Astrocyte (in vitro differentiated cells and primary cell): ENCODE data around the gene PDZD2.

ENCODE experiments used
- CTCF ChIP-seq: IDR thresholded peaks from 2 replicates; pipeline ENCODE4 v1.5.1; 2011; ENCODE audit warnings: low read depth, mild to moderate bottlenecking, inconsistent platforms, low read length, moderate library complexity; ENCODE audit not compliant: insufficient read depth
- EZH2 ChIP-seq: IDR thresholded peaks from 2 replicates; pipeline ENCODE4 v1.6.1; 2012; ENCODE audit warnings: mild to moderate bottlenecking, low read length, inconsistent platforms; ENCODE audit not compliant: insufficient read depth

DNA sequence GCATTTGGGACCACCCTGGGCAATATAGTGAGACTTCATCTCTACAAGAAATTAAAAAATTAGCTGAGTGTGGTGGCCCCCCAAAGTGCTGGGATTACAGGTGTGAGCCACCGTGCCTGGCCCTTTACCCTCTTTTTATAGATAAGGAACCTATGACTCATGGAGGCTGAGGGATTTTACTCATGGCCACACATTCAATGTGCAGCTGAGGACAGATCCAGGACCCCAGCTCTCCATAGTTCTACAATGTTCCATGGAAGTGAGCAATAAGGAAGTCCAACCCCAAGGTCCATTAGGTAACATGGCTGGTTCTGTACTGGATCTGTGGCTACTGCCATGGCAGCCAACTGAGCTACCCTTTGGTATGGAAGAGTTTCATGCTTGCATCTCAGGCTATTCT, 25.3 kb upstream of the PDZD2 start:
- no peak for TF ChIP-seq CTCF
- TF ChIP-seq EZH2, result no peak
